Activated naive CD8-positive, alpha-beta T cell (primary cell): Measurements from ENCODE around the gene C2orf72.
"Not testable (repeated sequence)": the region's sequence is repeated elsewhere in the genome, so short reads cannot be mapped to it uniquely, and the experiment has no call there.

Experiments used
- H3K27ac Mint-ChIP-seq: one replicate; pipeline ENCODE4 v1.8.0; 2021; ENCODE audit warnings: mixed read lengths
- H3K27me3 Mint-ChIP-seq: one replicate; pipeline ENCODE4 v1.8.0; 2021; ENCODE audit warnings: mixed read lengths
- H3K36me3 Mint-ChIP-seq: one replicate; pipeline ENCODE4 v1.8.0; 2021; ENCODE audit warnings: mixed read lengths
- H3K4me1 Mint-ChIP-seq: one replicate; pipeline ENCODE4 v1.8.0; 2021; ENCODE audit warnings: low read depth, mixed read lengths
- H3K4me3 Mint-ChIP-seq: one replicate; pipeline ENCODE4 v1.8.0; 2021; ENCODE audit warnings: mild to moderate bottlenecking, mixed read lengths
- H3K9me3 Mint-ChIP-seq: one replicate; pipeline ENCODE4 v1.8.0; 2021; ENCODE audit warnings: low read depth, mixed read lengths

Gene C2orf72

GRCh38 chr2:231063347-231063746, 26.0 kb downstream of the C2orf72 start:
- peaks cover 14% of the 10 kb centered on the region for H3K36me3 Mint-ChIP-seq
- no peaks in the 10 kb centered on the region for H3K27me3 Mint-ChIP-seq
- H3K9me3 Mint-ChIP-seq: no peaks in the 10 kb centered on the region
- no peak overlapping the region for H3K27ac Mint-ChIP-seq
- no peak overlapping the region for H3K4me3 Mint-ChIP-seq
- H3K4me1 Mint-ChIP-seq: peaks cover 30% of the 10 kb centered on the region

GRCh38 chr2:231065966-231066365, 28.6 kb downstream of the C2orf72 start:
- no peak overlapping the region for H3K4me3 Mint-ChIP-seq
- H3K9me3 Mint-ChIP-seq: no peaks in the 10 kb centered on the region
- no peak overlapping the region for H3K27ac Mint-ChIP-seq
- peaks cover 13% of the 10 kb centered on the region for H3K4me1 Mint-ChIP-seq
- H3K27me3 Mint-ChIP-seq: no peaks in the 10 kb centered on the region
- H3K36me3 Mint-ChIP-seq: peaks cover 15% of the 10 kb centered on the region

GRCh38 chr2:231067531-231067930, 30.2 kb downstream of the C2orf72 start:
- Mint-ChIP-seq H3K4me1 (peaks cover 12% of the 10 kb centered on the region), H3K36me3 (peaks cover 18% of the 10 kb centered on the region)
- H3K27me3 Mint-ChIP-seq, H3K27ac Mint-ChIP-seq, H3K9me3 Mint-ChIP-seq, H3K4me3 Mint-ChIP-seq: not testable (repeated sequence)

- no peak overlapping the region for H3K27ac Mint-ChIP-seq
Observed at GRCh38 chr2:231068525-231069222, 31.4 kb downstream of the C2orf72 start.

GRCh38 chr2:231069379-231070054, 32.2 kb downstream of the C2orf72 start:
- Mint-ChIP-seq H3K27me3 (no peaks in the 10 kb centered on the region), H3K9me3 (no peaks in the 10 kb centered on the region), H3K4me1 (peaks cover 10% of the 10 kb centered on the region), H3K4me3 (no peak overlapping the region), H3K36me3 (peaks cover 15% of the 10 kb centered on the region), H3K27ac (no peak overlapping the region)

More at GRCh38 chr2:231068525-231069222, 31.4 kb downstream of the C2orf72 start:
- Mint-ChIP-seq H3K9me3 (no peaks in the 10 kb centered on the region), H3K27me3 (no peaks in the 10 kb centered on the region), H3K4me3 (no peak overlapping the region), H3K36me3 (peaks cover 15% of the 10 kb centered on the region), H3K4me1 (peaks cover 10% of the 10 kb centered on the region)

GRCh38 chr2:231084565-231084964, 47.2 kb downstream of the C2orf72 start:
- Mint-ChIP-seq H3K36me3 (peaks cover 26% of the 10 kb centered on the region), H3K27ac (no peak overlapping the region), H3K27me3 (no peaks in the 10 kb centered on the region), H3K9me3 (no peaks in the 10 kb centered on the region), H3K4me1 (no peaks in the 10 kb centered on the region), H3K4me3 (no peak overlapping the region)

- Mint-ChIP-seq H3K9me3 (no peaks in the 10 kb centered on the region), H3K36me3 (peaks cover 30% of the 10 kb centered on the region), H3K27me3 (no peaks in the 10 kb centered on the region), H3K27ac (no peak overlapping the region), H3K4me3 (no peak overlapping the region), H3K4me1 (no peaks in the 10 kb centered on the region)
Observed at GRCh38 chr2:231088754-231089153, 51.4 kb downstream of the C2orf72 start.

GRCh38 chr2:231093933-231094332, 56.6 kb downstream of the C2orf72 start:
- H3K9me3 Mint-ChIP-seq: peaks cover 8% of the 10 kb centered on the region
- no peak overlapping the region for H3K27ac Mint-ChIP-seq
- peaks cover 60% of the 10 kb centered on the region for H3K36me3 Mint-ChIP-seq
- H3K4me3 Mint-ChIP-seq: no peak overlapping the region
- H3K4me1 Mint-ChIP-seq: no peaks in the 10 kb centered on the region
- no peaks in the 10 kb centered on the region for H3K27me3 Mint-ChIP-seq

GRCh38 chr2:231094736-231095346, 57.5 kb downstream of the C2orf72 start:
- Mint-ChIP-seq H3K27ac (no peak overlapping the region), H3K36me3 (peaks cover 62% of the 10 kb centered on the region), H3K4me1 (no peaks in the 10 kb centered on the region), H3K9me3 (peaks cover 10% of the 10 kb centered on the region), H3K27me3 (no peaks in the 10 kb centered on the region), H3K4me3 (no peak overlapping the region)
